ENCODE measurements around the gene ABO.

DNA sequence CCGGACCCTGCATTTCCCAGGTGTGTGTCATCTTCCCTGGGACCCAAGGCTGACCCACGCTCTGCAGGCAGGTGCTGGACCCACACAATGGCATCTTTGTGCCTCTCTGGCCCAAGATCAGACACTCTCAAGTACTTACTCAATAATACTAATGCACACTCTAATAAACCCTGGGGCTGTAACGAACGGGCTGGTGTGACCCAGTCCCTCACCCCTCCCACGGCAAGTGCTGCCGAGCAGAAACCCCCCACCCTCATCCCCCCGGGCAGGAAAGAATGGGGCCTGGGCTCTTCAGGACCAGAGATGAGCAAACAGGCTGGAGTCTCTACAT, 64.8 kb downstream of the ABO start:
- TF ChIP-seq CTCF (IDR thresholded peaks at IDR 0.05; ENCODE audit: low read depth, low read length, missing input control) (no peak), REST (IDR thresholded peaks at IDR 0.05) (no peak)
